HEK293 (cell line): ENCODE data around the gene DDX42.
A peak's percentile ranks its signal among the peaks of the same experiment; 100 is the strongest.

ENCODE experiments used
- CTCF ChIA-PET: fragments of 350-600 bp; formaldehyde crosslinking; extraction: SDS; loops from one replicate; lab custom pipeline; 2021; ENCODE audit warnings: antibody characterized with exemption; lab: Yijun Ruan, JAX
- POLR2A ChIA-PET: fragments of 300-600 bp; formaldehyde crosslinking; extraction: SDS; loops from one replicate; lab custom pipeline; 2020; ENCODE audit warnings: antibody characterized with exemption, inconsistent platforms; lab: Yijun Ruan, JAX
- H3K27ac ChIP-seq: fragments of 200-500 bp; sonication (Bioruptor generic); 2 replicates; pipeline ENCODE4 v1.5.1; 2014; ENCODE audit warnings: low read depth, low read length, control low read depth, inconsistent platforms; ENCODE audit errors: extremely low read depth
- H3K36me3 ChIP-seq, 2 experiments: fragments of 200-500 bp in 1 of 2; sonication (Bioruptor generic) in 1 of 2; 1 replicate in 1 of 2; 2 replicates in 1 of 2; pipeline ENCODE4 v1.5.1; 2014 to 2017; ENCODE audit warnings: inconsistent platforms in 2 of 2, low read length in 2 of 2; ENCODE audit not compliant: control insufficient read depth in 2 of 2, insufficient read depth in 1 of 2
- H3K4me1 ChIP-seq: fragments of 200-500 bp; sonication (Bioruptor generic); 2 replicates; pipeline ENCODE4 v1.5.1; 2014; ENCODE audit warnings: mild to moderate bottlenecking, low read length, inconsistent platforms; ENCODE audit not compliant: control insufficient read depth, insufficient read depth
- H3K4me3 ChIP-seq: 2 replicates; pipeline ENCODE4 v1.5.1; 2011; ENCODE audit warnings: low read depth, mild to moderate bottlenecking, control low read depth, low read length, moderate library complexity
- H3K9me3 ChIP-seq: fragments of 200-500 bp; sonication (Bioruptor generic); 2 replicates; pipeline ENCODE4 v1.5.1; 2014; ENCODE audit warnings: low read depth, low read length, inconsistent platforms; ENCODE audit not compliant: control insufficient read depth, insufficient read depth
- GLI2 ChIP-seq: fragments of 450-650 bp; formaldehyde crosslinking; IDR thresholded peaks from 2 replicates; pipeline ENCODE4; 2017; ENCODE audit warnings: missing biosample characterization, missing genetic modification characterization, low read depth, borderline replicate concordance
- RBAK ChIP-seq: fragments of 450-650 bp; formaldehyde crosslinking; IDR thresholded peaks from 2 replicates; pipeline ENCODE4 v1.5.1; 2016; ENCODE audit warnings: missing biosample characterization, missing genetic modification characterization
- ZBTB8A ChIP-seq: fragments of 450-650 bp; formaldehyde crosslinking; IDR thresholded peaks from 2 replicates; pipeline ENCODE4 v1.5.1; 2016; ENCODE audit warnings: missing biosample characterization, missing genetic modification characterization
- ZNF157 ChIP-seq: fragments of 450-650 bp; formaldehyde crosslinking; IDR thresholded peaks from 2 replicates; pipeline ENCODE4 v1.5.1; 2016; ENCODE audit warnings: missing biosample characterization, missing genetic modification characterization
- ZNF174 ChIP-seq: fragments of 450-650 bp; formaldehyde crosslinking; IDR thresholded peaks from 2 replicates; pipeline ENCODE4 v1.5.0; 2017; ENCODE audit warnings: missing biosample characterization, mild to moderate bottlenecking, missing genetic modification characterization
- ZNF19 ChIP-seq: fragments of 450-650 bp; formaldehyde crosslinking; IDR thresholded peaks from 2 replicates; pipeline ENCODE4; 2016; ENCODE audit warnings: missing biosample characterization, missing genetic modification characterization, low read depth
- ZNF221 ChIP-seq: fragments of 450-650 bp; formaldehyde crosslinking; IDR thresholded peaks from 2 replicates; pipeline ENCODE4 v1.5.1; 2017; ENCODE audit warnings: missing biosample characterization, missing genetic modification characterization, borderline replicate concordance
- ZNF394 ChIP-seq: fragments of 450-650 bp; formaldehyde crosslinking; IDR thresholded peaks from 2 replicates; pipeline ENCODE4 v1.5.1; 2016; ENCODE audit warnings: missing biosample characterization, missing genetic modification characterization, mild to moderate bottlenecking, moderate library complexity, borderline replicate concordance
- ZNF555 ChIP-seq: fragments of 450-650 bp; formaldehyde crosslinking; conservative IDR thresholded peaks from 2 replicates; pipeline ENCODE4 v1.5.1; 2017; ENCODE audit warnings: missing biosample characterization, mild to moderate bottlenecking, missing genetic modification characterization, inconsistent platforms
- ZNF600 ChIP-seq: fragments of 450-650 bp; formaldehyde crosslinking; IDR thresholded peaks from 2 replicates; pipeline ENCODE4 v1.5.1; 2016; ENCODE audit warnings: missing biosample characterization, missing genetic modification characterization
- ZNF626 ChIP-seq: fragments of 450-650 bp; sonication (Bioruptor Pico); formaldehyde crosslinking; IDR thresholded peaks from 2 replicates; pipeline ENCODE4 v1.5.1; 2018; ENCODE audit warnings: missing biosample characterization, missing genetic modification characterization, inconsistent platforms
- ZNF629 ChIP-seq: fragments of 450-650 bp; formaldehyde crosslinking; IDR thresholded peaks from 2 replicates; pipeline ENCODE4 v1.5.1; 2017; ENCODE audit warnings: missing biosample characterization, missing genetic modification characterization
- ZNF701 ChIP-seq: fragments of 450-650 bp; formaldehyde crosslinking; IDR thresholded peaks from 2 replicates; pipeline ENCODE4 v1.5.1; 2016; ENCODE audit warnings: missing biosample characterization, missing genetic modification characterization
- ZNF791 ChIP-seq: fragments of 450-650 bp; formaldehyde crosslinking; IDR thresholded peaks from 2 replicates; pipeline ENCODE4 v1.5.1; 2016; ENCODE audit warnings: missing biosample characterization, missing genetic modification characterization
- ZSCAN23 ChIP-seq: fragments of 450-650 bp; formaldehyde crosslinking; IDR thresholded peaks from 2 replicates; pipeline ENCODE4 v1.5.1; 2016; ENCODE audit warnings: missing biosample characterization, missing genetic modification characterization
- TF ChIP-seq, protein P1 (sequence below): fragments of 450-650 bp; formaldehyde crosslinking; IDR thresholded peaks from 2 replicates; pipeline ENCODE4 v1.5.1; 2016; ENCODE audit warnings: missing biosample characterization, missing genetic modification characterization
- TF ChIP-seq, protein P2 (sequence below): fragments of 450-650 bp; formaldehyde crosslinking; IDR thresholded peaks from 2 replicates; pipeline ENCODE4 v1.5.1; 2016; ENCODE audit warnings: missing biosample characterization, missing genetic modification characterization, borderline replicate concordance

Gene DDX42

DNA sequence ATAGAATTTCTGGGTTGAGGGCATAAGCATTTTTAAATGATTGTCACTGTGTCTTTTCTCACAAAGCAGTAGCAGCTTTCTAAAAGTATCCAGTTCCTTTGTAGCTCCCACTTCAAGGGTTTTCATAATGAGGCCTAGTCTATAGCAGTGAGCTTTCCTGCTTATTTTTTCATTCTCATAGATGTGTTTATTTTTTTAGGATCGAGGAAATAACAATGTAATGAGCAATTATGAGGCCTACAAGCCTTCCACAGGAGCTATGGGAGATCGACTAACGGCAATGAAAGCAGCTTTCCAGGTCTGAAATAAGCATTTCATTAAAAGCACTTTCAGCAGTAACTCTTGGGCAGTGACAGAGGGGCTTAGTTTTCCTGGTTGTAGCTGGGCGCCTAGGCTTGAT lies 42.7 kb downstream of the DDX42 start:
- no peak overlapping the region for H3K4me3 ChIP-seq
- POLR2A ChIA-PET: interaction anchor here (1.1 kb wide), 1 partner anchor 18 kb away, joined by 3 read pairs; no protein-coding TSS in a partner anchor
- H3K27ac ChIP-seq: no peak overlapping the region
- H3K36me3 ChIP-seq: peaks cover 92 to 100% of the 10 kb centered on the region in 2 experiments
- CTCF ChIA-PET: interaction anchor here (0.7 to 3.4 kb wide), 3 partner anchors 12 to 18 kb away, joined by 3 to 17 read pairs (median 4); no protein-coding TSS in a partner anchor
- TF ChIP-seq RBAK: no peak
- no peak for TF ChIP-seq ZNF157 (tag by site-specific recombination)
- TF ChIP-seq ZNF701 (tag by site-specific recombination): no peak
- TF ChIP-seq ZNF19: no peak
- no peak for TF ChIP-seq ZSCAN23 (tag by site-specific recombination)
- no peak for TF ChIP-seq ZNF174
- no peak for TF ChIP-seq ZNF791 (tag by site-specific recombination)
- no peak for TF ChIP-seq ZBTB8A
- TF ChIP-seq ZNF626: no peak
- TF ChIP-seq ZNF394 (tag by site-specific recombination): no peak
- TF ChIP-seq, protein P1, sequence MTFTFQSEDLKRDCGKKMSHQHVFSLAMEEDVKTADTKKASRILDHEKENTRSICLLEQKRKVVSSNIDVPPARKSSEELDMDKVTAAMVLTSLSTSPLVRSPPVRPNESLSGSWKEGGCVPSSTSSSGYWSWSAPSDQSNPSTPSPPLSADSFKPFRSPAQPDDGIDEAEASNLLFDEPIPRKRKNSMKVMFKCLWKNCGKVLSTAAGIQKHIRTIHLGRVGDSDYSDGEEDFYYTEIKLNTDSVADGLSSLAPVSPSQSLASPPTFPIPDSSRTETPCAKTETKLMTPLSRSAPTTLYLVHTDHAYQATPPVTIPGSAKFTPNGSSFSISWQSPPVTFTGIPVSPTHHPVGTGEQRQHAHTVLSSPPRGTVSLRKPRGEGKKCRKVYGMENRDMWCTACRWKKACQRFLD (tag by site-specific recombination): no peak
- TF ChIP-seq, protein P2, sequence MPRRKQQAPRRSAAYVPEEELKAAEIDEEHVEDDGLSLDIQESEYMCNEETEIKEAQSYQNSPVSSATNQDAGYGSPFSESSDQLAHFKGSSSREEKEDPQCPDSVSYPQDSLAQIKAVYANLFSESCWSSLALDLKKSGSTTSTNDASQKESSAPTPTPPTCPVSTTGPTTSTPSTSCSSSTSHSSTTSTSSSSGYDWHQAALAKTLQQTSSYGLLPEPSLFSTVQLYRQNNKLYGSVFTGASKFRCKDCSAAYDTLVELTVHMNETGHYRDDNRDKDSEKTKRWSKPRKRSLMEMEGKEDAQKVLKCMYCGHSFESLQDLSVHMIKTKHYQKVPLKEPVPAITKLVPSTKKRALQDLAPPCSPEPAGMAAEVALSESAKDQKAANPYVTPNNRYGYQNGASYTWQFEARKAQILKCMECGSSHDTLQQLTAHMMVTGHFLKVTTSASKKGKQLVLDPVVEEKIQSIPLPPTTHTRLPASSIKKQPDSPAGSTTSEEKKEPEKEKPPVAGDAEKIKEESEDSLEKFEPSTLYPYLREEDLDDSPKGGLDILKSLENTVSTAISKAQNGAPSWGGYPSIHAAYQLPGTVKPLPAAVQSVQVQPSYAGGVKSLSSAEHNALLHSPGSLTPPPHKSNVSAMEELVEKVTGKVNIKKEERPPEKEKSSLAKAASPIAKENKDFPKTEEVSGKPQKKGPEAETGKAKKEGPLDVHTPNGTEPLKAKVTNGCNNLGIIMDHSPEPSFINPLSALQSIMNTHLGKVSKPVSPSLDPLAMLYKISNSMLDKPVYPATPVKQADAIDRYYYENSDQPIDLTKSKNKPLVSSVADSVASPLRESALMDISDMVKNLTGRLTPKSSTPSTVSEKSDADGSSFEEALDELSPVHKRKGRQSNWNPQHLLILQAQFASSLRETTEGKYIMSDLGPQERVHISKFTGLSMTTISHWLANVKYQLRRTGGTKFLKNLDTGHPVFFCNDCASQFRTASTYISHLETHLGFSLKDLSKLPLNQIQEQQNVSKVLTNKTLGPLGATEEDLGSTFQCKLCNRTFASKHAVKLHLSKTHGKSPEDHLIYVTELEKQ: no peak
- TF ChIP-seq ZNF221 (tag by site-specific recombination): no peak
- TF ChIP-seq ZNF555 (tag by site-specific recombination): no peak
- no peaks in the 10 kb centered on the region for H3K4me1 ChIP-seq
- no peaks in the 10 kb centered on the region for H3K9me3 ChIP-seq

DNA sequence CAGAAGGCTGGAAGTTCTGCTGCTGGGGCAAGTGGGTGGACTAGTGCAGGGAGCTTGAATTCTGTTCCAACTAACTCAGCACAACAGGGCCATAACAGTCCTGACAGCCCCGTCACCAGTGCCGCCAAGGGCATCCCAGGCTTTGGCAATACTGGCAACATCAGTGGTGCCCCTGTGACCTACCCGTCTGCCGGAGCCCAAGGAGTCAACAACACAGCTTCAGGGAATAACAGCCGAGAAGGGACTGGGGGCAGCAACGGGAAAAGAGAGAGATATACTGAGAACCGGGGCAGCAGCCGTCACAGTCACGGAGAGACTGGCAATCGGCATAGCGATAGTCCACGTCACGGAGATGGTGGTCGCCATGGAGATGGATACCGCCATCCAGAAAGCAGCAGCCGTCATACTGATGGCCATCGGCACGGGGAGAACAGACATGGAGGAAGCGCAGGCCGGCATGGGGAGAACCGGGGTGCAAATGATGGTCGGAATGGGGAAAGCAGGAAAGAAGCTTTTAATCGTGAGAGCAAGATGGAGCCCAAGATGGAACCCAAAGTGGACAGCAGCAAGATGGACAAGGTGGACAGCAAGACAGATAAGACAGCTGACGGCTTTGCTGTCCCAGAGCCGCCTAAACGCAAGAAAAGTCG lies 43.9 kb downstream of the DDX42 start:
- ChIA-PET CTCF (interaction anchor here (1.0 to 3.4 kb wide), 3 partner anchors 9 to 20 kb away, joined by 3 to 17 read pairs (median 6); no protein-coding TSS in a partner anchor), POLR2A (interaction anchor here (1.3 to 2.0 kb wide), 4 partner anchors 8 to 44 kb away, joined by 3 to 9 read pairs (median 4); partner anchors contain the start of genes CCDC47 and PSMC5)
- Histone ChIP-seq H3K36me3 (peaks cover 92 to 100% of the 10 kb centered on the region in 2 experiments), H3K9me3 (no peaks in the 10 kb centered on the region), H3K4me3 (no peak overlapping the region), H3K27ac (no peak overlapping the region), H3K4me1 (no peaks in the 10 kb centered on the region)
- TF ChIP-seq ZNF394 (tag by site-specific recombination) (no peak), ZNF629 (no peak), ZNF600 (tag by site-specific recombination) (peak; percentile 44; the same call in 1 of the 2 replicates), ZBTB8A (no peak)

DNA sequence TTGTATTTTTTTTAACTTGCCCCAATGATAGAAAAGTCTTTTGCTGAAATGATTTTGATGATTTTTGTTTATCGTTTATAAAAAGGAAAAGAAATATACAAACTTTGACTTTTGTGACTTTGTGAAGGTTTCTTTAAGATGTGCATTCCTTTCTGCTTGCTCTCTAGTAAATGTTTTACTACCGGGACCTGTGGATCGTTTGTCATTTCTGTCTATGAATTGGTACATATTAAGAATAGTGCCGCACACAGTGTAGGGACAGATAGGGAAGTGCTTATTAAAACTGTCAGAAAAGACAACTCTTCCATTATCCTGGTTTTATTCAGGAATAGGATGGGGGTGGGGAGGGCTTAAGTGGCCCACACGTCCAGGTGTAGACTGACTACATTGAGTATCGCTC lies 45.2 kb downstream of the DDX42 start:
- TF ChIP-seq GLI2 (tag by site-specific recombination): no peak
- Histone ChIP-seq H3K4me1 (no peaks in the 10 kb centered on the region), H3K27ac (peak overlapping the region; percentile 17; the same call in 1 of the 2 replicates), H3K36me3 (peaks cover 91 to 100% of the 10 kb centered on the region in 2 experiments), H3K9me3 (no peaks in the 10 kb centered on the region), H3K4me3 (no peak overlapping the region)
- POLR2A ChIA-PET: interaction anchor here (1.5 to 2.0 kb wide), 3 partner anchors 8 to 46 kb away, joined by 4 to 9 read pairs (median 5); partner anchors contain the start of genes CCDC47 and PSMC5
- CTCF ChIA-PET: interaction anchor here (1.0 to 3.4 kb wide), 4 partner anchors 10 to 22 kb away, joined by 3 to 17 read pairs (median 5); no protein-coding TSS in a partner anchor
